Spleen (tissue), 7 donors: ENCODE data around the gene HOXD8.

Experiments
- POLR2A ChIP-seq, 3 donors: fragments of 450-650 bp; IDR thresholded peaks; one replicate each; pipeline ENCODE4 v1.5.1; 2017; ENCODE audit warnings: antibody characterized with exemption in 3 of 3, mild to moderate bottlenecking in 1 of 3
- TF ChIP-seq, protein P1 (sequence below), 11 experiments: fragments of 200-600 bp in 7 of 11; fragments of 450-650 bp in 4 of 11; sonication (generic) in 4 of 11; IDR thresholded peaks in 8 of 11; conservative IDR thresholded peaks in 3 of 11; 1 replicate in 7 of 11; 2 replicates in 4 of 11; pipeline versions ENCODE4 v1.4.0 to v1.8.0; 2016 to 2021; ENCODE audit warnings: antibody characterized with exemption in 11 of 11, inconsistent platforms in 4 of 11, mild to moderate bottlenecking in 1 of 11
- donor health status: DM: no; HTN: no; CAD: no; lungs with moderate emphysema.
- donor health status: DM: no; HTN: no; CAD: no.
- donor health status: DM: no; HTN: no; CAD: no.

DNA sequence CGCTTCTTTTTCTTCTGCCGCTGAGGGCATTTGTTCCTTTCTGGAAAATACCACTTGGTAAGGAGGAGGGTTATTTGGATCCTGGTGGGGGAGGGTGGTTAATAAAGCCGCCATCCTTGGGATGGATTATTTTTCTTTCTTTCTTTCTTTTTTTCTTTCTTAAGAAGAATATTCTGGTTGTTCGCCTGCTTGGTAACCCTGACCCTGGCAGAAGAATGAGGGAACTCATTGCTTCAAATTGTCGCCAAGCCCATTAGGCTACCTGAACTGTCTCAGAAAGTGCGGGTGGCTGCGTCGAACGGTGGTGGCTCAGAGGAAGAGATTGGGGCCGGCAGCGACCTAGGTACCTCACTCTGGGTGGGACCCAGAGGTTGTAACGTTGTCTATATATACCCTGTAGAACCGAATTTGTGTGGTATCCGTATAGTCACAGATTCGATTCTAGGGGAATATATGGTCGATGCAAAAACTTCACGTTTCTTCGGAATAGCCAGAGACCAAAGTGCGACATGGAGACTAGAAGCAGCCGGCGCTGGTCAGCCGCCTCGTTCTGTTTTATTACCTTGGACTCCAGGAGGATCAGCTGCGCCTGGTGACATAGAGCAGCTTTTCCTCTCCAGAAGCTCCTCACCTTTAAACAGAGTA is 20.6 kb downstream of the HOXD8 start:
- TF ChIP-seq, protein P1, sequence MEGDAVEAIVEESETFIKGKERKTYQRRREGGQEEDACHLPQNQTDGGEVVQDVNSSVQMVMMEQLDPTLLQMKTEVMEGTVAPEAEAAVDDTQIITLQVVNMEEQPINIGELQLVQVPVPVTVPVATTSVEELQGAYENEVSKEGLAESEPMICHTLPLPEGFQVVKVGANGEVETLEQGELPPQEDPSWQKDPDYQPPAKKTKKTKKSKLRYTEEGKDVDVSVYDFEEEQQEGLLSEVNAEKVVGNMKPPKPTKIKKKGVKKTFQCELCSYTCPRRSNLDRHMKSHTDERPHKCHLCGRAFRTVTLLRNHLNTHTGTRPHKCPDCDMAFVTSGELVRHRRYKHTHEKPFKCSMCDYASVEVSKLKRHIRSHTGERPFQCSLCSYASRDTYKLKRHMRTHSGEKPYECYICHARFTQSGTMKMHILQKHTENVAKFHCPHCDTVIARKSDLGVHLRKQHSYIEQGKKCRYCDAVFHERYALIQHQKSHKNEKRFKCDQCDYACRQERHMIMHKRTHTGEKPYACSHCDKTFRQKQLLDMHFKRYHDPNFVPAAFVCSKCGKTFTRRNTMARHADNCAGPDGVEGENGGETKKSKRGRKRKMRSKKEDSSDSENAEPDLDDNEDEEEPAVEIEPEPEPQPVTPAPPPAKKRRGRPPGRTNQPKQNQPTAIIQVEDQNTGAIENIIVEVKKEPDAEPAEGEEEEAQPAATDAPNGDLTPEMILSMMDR (IDR thresholded peaks at IDR 0.05 in 8 of 11, conservative IDR thresholded peaks at IDR 0.05 in 3 of 11) = no peak
- no peak for TF ChIP-seq POLR2A (IDR thresholded peaks at IDR 0.05)
